LoVo (cell line): Measurements from ENCODE around the gene ARSA.

ENCODE experiments used
- DNase-seq: peaks from one replicate; pipeline ENCODE4 v3.0.0-alpha.2; 2016; ENCODE audit warnings: low spot score

Gene ARSA

GRCh38 chr22:50604256-50605001 is 23.5 kb downstream of the ARSA start:
- no peak for DNase-seq

DNA sequence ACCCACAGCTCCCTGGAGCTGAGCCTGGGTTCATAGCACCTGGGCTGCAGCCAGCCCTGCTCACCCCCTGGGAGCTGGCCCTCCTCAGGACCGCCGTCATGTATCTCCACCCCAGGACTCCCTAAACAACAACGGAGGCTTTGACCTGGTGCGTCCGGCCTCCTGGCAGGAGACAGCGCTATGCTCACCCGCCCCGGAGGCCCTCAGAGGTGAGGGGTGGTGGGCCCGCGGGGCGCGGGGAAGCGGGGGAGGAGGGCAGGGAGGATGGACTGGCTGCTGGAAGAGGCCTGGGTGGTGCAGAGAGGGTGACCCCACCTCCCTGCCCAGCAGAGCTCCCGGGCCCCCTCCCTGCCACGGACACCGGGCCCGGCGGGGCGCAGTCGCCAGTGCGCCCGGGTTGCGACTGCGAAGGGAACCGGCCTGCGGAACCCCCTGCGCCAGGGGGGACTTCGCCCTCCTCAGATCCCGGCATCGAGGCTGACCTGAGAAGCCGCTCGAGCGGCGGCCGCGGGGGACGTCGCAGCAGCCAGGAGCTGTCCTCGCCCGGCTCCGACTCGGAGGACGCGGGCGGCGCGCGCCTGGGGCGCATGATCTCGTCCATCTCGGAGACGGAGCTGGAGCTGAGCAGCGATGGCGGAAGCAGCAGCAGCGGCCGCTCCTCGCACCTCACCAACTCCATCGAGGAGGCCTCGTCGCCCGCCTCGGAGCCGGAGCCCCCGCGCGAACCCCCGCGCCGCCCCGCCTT is 24.3 kb downstream of the ARSA start:
- no peak for DNase-seq

DNA sequence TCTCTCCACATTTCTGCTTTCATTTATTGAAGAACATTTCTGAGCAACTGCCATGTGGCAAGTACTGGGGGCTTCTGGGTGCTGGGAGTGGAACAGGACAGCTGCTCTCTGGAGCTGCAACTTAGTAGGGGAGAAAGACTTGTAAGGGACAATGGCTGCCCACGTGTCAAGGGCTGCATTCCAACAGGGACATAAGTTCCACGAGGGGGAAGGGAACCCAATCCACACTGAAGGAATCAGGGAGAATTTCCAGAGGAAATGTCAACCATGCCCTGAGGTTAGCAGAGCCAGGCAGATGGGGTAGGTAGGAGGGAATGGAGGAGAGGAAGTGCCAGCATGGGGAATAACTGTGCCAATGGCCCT is 25.6 kb downstream of the ARSA start:
- no peak for DNase-seq

DNA sequence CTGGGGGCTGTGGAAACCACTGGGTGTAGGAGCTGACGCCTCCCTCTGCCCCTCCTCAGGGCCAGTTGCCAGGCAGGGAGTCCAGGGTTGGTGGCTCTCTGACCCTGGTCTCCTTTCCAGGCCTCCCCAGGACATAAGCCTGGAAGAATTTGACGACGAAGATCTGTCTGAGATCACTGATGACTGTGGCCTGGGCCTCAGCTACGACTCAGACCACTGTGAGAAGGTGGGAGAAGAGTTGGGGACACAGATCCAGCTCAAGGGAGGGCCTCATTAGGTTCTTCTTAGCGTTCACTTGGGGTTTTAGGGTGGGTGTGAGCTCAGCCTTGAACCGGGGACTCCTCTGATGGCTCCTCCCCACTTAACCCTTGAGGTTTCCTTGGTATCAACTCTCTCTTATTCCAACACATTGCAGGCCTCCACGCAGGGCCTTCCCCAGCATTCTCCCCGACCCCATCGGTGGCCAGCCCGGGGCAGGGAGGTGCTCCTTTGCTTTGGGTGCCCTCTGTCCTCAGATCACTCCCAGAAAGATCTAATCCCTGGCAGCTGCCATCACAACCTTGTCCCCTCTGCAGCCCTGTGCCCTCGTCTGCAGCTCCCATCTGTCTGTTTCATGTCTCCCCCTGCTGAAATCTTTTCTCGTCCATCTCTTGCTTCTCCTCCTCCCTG is 26.1 kb downstream of the ARSA start:
- DNase-seq = no peak

DNA sequence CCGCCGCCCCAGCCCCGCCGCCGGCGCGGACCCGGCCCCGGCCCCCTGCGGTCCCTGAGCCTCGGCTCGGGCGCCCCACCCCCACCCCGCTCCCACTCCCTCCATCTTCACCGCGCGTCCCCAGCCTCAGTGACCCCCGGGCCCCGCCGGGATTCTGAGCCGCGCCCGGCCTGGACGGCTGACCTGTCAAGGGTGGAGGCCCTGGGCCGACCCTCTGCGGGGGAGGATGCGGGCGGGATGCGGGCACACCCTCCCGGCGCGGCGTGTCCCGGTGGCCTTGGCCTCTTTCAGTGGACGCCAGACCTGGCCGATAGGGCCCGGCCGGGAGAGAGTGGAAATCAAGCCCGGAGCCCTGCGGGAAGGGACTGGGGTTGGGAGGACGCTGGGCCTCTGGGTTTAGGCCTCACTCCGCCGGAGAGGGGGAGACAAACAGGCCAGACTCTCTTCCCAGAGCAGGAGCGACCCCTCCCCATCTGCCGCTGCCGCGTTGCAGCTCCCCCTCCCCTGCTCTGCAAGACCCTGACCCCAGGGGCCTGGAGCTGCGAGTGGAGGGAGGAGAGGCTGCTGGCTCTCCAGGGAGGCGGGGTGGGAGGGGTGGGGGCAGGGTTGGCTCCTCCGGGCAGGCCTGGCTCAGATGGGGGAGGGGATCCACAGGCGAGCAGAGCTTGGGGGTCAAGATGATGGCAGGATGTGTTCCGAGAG is 26.8 kb downstream of the ARSA start:
- no peak for DNase-seq

DNA sequence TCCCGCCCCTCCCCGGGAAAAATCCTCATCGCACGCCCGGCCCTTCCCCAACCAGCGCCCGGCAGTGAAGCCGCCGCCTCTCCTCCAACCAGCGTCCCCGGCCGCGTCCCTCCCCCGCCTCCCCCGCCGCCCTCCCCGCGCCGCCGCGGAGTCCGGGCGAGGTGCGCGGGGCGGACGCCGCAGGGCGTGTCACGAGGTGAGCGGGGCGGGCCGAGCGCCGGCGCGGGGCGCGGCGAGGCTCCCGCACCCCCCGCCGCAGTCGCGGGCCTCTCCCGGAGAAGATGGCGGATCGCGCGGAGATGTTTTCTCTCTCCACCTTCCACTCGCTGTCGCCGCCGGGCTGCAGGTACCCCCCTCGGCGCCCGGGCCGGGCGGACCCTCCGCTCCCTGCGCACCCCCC is 27.4 kb downstream of the ARSA start, which contains the start of gene MAPK8IP2:
TSS of gene MAPK8IP2 (plus strand) at position 256 of the 400 bp plus-strand sequence. CDS start at position 282, 26 bp downstream.
- DNase-seq = peak; percentile 36

DNA sequence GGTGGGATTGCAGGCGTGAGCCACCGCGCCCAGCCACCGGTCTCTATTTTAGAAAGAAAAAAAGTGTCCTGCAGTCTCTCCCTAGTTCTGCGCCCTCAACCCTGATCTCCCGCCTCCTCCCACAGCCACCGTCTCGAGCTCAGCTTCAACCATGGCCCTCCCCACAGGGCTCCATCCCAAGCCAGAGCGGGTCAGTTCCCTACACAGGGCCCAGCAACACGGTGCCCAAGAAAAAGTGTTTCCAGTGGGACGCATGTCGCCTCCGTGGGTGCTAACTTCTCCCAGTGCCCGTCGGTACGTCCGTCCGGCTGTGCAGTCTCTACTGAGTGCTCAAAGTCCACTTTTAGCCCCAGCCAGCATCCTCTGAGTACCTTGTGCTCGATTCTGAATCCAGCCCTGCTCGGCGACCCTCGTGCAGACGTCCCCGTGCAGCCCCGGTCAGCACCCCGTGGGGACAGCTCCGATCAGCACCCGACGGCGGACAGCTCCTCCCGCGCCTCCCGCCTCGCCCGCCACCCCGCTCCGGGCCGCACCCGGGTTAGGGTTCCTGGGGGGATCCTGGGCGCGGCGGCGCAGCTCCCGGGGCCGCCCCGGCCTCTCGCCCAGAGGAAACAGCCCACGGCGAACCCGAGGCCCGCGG is 28.0 kb downstream of the ARSA start:
- peak; percentile 47 for DNase-seq

DNA sequence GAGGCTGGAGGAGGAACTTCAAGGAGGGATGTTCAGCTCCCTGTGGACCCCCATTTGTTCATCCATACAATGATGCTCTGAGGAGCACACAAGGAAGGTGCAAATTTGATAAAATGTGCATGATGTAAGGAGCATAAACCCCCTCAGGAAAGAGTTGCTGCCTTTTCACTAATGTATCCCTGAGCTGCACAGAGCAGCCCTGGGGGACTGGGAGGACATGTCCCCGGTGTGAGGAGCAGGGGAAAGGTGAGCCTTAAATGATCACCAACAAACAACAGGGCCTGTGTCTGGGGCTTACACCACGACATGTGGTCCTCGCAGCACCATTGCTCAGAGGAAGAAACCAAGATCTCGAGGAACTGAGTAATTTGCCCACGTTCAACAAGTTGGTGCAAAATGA is 30.9 kb downstream of the ARSA start:
- DNase-seq = no peak

DNA sequence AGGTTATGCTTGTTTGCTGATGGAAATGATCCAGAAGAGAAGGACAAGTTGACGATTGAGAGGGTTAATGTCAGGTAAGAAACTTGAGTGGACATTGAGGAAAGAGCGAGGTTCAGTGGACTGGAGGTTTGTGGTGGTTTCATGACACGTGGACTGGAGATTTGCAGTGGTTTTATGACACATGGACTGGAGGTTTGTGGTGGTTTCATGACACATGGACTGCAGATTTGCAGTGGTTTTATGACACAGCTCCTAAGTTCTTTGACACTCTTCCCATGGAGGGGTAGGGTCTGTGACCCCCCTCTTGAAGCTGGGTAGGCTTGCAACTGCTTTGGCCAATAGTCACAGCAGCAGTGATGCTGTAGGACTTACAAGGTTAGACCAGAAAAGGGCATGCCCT is 32.8 kb downstream of the ARSA start:
- no peak for DNase-seq

- no peak for DNase-seq
Measured at GRCh38 chr22:50587407-50587806, 40.5 kb downstream of the ARSA start.

- no peak for DNase-seq
Measured at GRCh38 chr22:50586416-50586815, 41.5 kb downstream of the ARSA start.

DNA sequence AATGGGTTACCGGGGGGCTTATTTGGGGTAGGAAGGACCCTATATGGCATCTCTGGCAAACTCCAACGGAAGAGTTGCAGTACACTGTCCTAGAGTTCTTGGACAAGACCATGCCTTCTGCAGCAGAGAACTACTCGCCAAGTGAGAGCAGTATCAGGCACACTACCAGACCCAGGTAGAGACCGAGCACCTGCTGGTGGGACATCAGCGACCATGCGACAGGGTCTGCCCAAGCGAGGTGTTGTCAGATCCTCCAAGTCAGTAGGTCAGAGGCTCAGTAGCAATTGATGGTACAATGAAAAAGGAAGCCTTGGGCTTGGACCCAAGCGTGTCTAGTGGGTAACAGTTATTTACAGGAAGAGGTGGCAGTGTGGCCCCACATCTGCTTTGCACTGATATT is 42.2 kb downstream of the ARSA start:
- DNase-seq = no peak

DNA sequence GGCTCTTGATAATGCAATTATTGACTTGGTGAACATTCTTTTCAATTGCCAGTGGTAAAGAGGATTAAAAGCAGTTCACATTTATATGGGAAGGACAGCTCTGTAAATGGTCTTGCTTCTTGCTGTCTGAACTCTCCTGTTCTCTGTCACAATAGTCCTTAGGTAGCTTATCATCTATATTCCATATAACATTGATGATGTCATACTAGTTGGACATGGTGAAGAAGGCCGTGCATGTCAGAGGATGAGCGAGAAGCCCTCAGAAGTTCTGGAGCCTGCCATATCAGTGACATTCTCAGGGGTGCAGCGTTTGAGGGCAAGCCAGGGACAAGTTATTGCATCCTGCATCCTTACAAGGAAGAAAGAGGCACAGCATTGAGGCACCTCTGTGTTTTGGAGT is 42.7 kb downstream of the ARSA start:
- DNase-seq = no peak

DNA sequence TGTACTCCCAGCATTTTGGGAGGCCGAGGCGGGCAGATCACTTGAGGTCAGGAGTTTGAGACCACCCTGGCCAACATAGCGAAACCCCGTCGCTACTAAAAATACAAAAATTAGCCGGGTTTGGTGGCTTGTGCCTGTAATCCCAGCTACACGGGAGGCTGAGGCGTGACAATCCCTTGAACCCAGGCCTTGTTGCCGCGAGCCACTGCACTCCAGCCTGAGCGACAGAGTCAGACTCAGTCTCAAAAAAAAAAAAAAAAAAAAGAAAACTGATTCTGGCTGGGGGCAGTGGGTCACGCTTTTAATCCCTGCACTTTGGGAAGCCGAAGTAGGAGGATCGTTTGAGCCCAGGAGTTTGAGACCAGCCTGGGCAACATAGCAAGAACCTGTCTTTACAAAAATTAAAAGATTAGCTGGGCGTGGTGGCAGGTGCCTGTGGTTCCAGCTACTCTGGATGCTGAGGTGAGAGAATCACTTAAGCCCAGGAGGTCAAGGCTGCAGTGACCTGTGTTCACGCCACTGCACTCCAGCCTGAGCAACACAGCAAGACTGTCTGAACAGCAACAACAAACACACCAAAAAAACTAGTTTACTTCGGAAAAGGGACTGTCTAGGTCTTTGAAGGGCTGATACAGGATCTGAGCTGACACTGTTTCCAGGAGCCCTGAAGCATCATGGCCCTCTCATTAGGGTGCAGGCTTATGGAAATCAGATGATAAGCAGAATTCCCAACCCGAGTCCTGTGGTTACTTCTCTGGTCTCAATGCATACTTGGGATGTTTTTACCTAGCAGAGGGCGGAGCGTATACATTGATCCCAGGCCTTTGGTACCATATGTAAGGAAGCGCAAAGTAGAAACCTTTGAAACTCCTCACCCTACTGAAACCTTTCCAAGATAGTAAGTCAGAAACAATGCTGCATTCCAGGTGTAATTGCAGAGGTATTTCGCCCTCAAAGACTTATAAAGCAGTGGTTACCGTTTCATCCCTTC is 43.6 kb downstream of the ARSA start:
- no peak for DNase-seq

- DNase-seq = no peak
Measured at GRCh38 chr22:50583294-50583861, 44.6 kb downstream of the ARSA start.

DNA sequence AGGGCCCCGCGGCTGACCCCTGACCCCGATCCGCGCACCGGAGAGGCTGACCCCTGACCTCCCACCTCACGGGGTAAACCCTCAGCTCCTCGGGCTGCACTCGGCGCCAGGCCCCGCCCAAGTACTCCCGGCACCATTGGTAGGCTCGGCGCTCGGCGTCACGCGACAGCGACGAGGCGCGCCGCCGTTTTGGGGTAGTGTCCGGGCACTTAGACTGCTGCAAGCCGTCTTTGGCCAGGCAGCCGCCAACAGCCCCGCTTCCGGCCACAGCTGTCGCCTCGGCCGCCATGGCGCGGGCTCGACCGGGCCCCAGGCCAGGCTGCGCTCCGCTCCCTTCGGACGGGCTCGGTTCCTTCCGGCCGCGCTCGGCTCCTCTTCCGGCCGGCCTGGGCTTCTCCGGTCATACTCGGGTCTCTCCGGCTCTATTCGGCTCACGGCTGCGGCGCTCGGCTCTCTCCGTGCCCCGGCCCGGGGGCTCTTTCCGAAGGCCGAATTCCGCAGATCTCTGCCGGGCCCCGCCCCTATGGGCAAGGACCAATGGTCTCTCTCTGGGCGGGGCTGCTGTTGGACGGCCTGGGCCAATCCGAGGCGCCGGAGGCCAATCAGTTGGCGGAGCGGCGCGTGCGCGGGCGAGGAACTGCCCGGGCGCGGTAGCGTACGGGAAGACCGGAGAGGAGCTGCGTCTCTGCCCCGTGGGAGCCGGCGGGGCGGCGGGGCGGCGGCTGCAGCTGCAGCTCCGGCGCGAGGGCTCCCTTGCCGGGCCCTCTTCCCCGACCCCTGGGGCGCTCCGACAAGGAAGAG is 45.3 kb downstream of the ARSA start, which contains the start of gene CHKB:
TSS of gene CHKB (minus strand) at position 357 of the 801 bp plus-strand sequence. CDS start at position 289, 68 bp downstream.
- peak; percentile 98 for DNase-seq

- DNase-seq = peak; percentile 31
Measured at GRCh38 chr22:50581950-50582492, 45.9 kb downstream of the ARSA start.

DNA sequence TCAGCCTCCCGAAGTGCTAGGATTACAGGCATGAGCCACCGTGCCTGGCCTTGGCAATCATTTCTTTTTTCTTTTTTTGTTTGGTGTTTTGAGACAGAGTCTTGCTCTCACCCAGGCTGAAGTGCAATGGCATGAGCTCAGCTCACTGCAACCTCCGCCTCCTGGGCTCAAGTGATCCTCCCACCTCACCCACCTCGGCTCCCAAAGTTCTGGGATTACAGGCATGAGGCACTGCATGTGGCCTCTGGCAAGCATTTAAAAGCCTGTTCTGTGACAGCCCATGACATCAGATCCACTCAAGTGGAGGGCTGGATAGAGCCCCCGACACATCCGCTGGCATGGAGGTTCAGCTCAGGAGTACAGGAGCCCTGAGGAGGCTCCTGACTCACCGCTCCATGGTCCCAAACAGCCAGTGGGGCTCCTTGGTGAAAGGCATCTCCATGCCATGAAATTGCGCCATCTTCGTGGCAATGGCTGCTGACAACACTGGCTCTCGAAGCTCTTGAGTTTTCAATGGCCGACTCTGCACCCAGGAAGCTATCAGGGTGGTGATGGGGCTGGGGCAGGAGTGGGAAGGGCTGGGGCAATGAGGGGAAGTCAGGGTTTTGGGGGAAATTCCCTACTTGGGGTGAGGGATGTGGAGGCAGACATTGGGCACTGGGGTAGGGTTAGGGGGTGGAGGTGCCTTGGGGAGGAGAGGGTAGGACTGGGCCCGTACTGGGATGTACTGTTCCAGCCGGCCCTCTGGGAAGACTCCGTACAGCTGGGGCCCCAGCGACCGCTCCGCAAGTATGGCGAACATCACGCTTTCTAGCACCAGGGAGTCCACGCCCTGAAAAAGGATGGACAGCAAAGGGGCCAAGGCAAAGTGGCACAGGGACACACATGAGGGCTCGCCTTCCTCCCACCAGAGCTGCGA is 46.7 kb downstream of the ARSA start:
- no peak for DNase-seq
